ENCODE results near the gene DUSP10.

The DUSP10 gene

GRCh38 chr1:221729771-221730330 lies 12.0 kb downstream of the DUSP10 start:
- DNase-seq (ENCODE audit: low spot score): no peak

- no peak for DNase-seq (ENCODE audit: low spot score)
Measured at GRCh38 chr1:221728037-221728505, 13.8 kb downstream of the DUSP10 start.

- DNase-seq (ENCODE audit: low spot score): no peak
Measured at GRCh38 chr1:221727146-221728036, 14.5 kb downstream of the DUSP10 start.

- no peak for DNase-seq (ENCODE audit: low spot score)
Measured at GRCh38 chr1:221725735-221726672, 15.9 kb downstream of the DUSP10 start.

- DNase-seq (ENCODE audit: low spot score): no peak
Measured at GRCh38 chr1:221724931-221725605, 16.8 kb downstream of the DUSP10 start.

- DNase-seq (ENCODE audit: low spot score): no peak
Measured at GRCh38 chr1:221723848-221724236, 18.0 kb downstream of the DUSP10 start.

GRCh38 chr1:221723018-221723847 lies 18.7 kb downstream of the DUSP10 start:
- DNase-seq (ENCODE audit: low spot score): no peak

- no peak for DNase-seq (ENCODE audit: low spot score)
Measured at GRCh38 chr1:221722254-221723017, 19.5 kb downstream of the DUSP10 start.

- DNase-seq (ENCODE audit: low spot score): no peak
Measured at GRCh38 chr1:221720545-221720944, 21.3 kb downstream of the DUSP10 start.

GRCh38 chr1:221719987-221720386 lies 21.9 kb downstream of the DUSP10 start:
- no peak for DNase-seq (ENCODE audit: low spot score)

- no peak for DNase-seq (ENCODE audit: low spot score)
Measured at GRCh38 chr1:221719278-221719597, 22.7 kb downstream of the DUSP10 start.

- no peak for DNase-seq (ENCODE audit: low spot score)
Measured at GRCh38 chr1:221718381-221719277, 23.3 kb downstream of the DUSP10 start.

GRCh38 chr1:221717485-221717853 lies 24.4 kb downstream of the DUSP10 start:
- no peak for DNase-seq (ENCODE audit: low spot score)

- DNase-seq (ENCODE audit: low spot score): no peak
Measured at GRCh38 chr1:221716713-221717484, 25.0 kb downstream of the DUSP10 start.

- DNase-seq (ENCODE audit: low spot score): no peak
Measured at GRCh38 chr1:221715321-221716169, 26.3 kb downstream of the DUSP10 start.

GRCh38 chr1:221714227-221715152 lies 27.4 kb downstream of the DUSP10 start:
- DNase-seq (ENCODE audit: low spot score): no peak
